Measurements from ENCODE around the gene ZNF414.

Gene ZNF414

DNA sequence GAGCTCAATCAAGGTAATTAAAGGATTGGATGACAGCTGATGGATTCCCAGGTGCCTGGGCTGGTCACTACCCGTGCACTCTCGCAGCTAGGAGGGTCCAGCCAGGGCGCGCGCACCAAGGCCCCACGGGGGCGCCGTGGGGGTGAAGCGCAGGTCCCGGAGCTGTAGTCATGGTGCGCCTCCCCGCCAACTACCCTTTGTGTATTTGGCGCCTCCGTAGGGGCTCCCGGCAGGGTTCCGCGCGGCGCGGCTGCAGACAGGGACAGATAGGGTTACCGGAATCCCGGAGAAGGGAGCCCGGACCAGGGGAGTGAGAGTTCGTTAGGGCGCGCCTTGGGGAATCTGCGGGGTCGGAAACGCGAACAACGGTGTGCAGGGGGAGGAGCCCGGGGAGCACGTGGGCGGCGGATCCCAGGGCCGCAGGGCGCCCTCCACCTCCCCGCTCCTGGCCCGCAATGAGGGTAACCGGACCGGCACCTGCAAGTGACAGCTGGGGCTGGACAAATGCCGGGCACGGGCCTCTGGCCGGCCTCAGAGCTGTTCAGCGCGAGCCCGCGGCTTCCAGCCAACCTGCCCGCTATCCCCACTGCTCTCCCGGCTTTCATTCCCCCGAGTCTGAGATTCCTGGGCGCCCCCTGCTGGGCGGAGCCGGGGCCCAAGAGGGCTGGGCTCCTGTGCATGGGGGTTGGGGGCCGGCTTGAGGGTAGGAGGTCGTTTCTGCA is 8.1 kb downstream of the ZNF414 start (continued):
- no peak for TF ChIP-seq HOXD13 (CRISPR knock-in tag; IDR thresholded peaks at IDR 0.05; ENCODE audit: borderline replicate concordance)
- TF ChIP-seq HOXA7 (CRISPR knock-in tag; IDR thresholded peaks at IDR 0.05; ENCODE audit: borderline replicate concordance): no peak
- TF ChIP-seq GLIS1 (tag by site-specific recombination; IDR thresholded peaks at IDR 0.05): peak; percentile 99
- peak; percentile 46; the same call in 1 of the 2 replicates for TF ChIP-seq ZNF76 (tag by site-specific recombination; IDR thresholded peaks at IDR 0.05; ENCODE audit: borderline replicate concordance, low read depth)
- 0 out of 2 replicates have a peak, but pooled peaks have one; percentile 40 for TF ChIP-seq ZNF423 (tag by site-specific recombination; IDR thresholded peaks at IDR 0.05)
- no peak for TF ChIP-seq HOXC10 (CRISPR knock-in tag; IDR thresholded peaks at IDR 0.05)
- TF ChIP-seq ZNF133 (tag by site-specific recombination; IDR thresholded peaks at IDR 0.05): no peak
- no peak; the same call in 1 of the 2 replicates for TF ChIP-seq KLF7 (tag by site-specific recombination; IDR thresholded peaks at IDR 0.05; ENCODE audit: borderline replicate concordance)
- TF ChIP-seq ZSCAN5A (tag by site-specific recombination; IDR thresholded peaks at IDR 0.05): peak; percentile 17; the same call in 1 of the 2 replicates
- 0 out of 2 replicates have a peak, but pooled peaks have one; percentile 33 for TF ChIP-seq ZNF221 (tag by site-specific recombination; IDR thresholded peaks at IDR 0.05; ENCODE audit: borderline replicate concordance)
- no peak for TF ChIP-seq ZNF280D (tag by site-specific recombination; IDR thresholded peaks at IDR 0.05)
- no peak for TF ChIP-seq ZBTB7A (tag by site-specific recombination; IDR thresholded peaks at IDR 0.05; ENCODE audit: low read depth)
- peak; percentile 43; the same call in 1 of the 2 replicates for TF ChIP-seq ZNF610 (tag by site-specific recombination; IDR thresholded peaks at IDR 0.05; ENCODE audit: borderline replicate concordance)
- TF ChIP-seq, protein P1, sequence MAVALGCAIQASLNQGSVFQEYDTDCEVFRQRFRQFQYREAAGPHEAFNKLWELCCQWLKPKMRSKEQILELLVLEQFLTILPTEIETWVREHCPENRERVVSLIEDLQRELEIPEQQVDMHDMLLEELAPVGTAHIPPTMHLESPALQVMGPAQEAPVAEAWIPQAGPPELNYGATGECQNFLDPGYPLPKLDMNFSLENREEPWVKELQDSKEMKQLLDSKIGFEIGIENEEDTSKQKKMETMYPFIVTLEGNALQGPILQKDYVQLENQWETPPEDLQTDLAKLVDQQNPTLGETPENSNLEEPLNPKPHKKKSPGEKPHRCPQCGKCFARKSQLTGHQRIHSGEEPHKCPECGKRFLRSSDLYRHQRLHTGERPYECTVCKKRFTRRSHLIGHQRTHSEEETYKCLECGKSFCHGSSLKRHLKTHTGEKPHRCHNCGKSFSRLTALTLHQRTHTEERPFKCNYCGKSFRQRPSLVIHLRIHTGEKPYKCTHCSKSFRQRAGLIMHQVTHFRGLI (tag by site-specific recombination; IDR thresholded peaks at IDR 0.05): peak; percentile 63; the same call in 1 of the 2 replicates
- no peak for TF ChIP-seq ZNF354C (tag by site-specific recombination; IDR thresholded peaks at IDR 0.05; ENCODE audit: borderline replicate concordance, low read depth)
- peak; percentile 87; the same call in 1 of the 2 replicates for TF ChIP-seq ZNF2 (tag by site-specific recombination; IDR thresholded peaks at IDR 0.05)
- TF ChIP-seq, protein P2, sequence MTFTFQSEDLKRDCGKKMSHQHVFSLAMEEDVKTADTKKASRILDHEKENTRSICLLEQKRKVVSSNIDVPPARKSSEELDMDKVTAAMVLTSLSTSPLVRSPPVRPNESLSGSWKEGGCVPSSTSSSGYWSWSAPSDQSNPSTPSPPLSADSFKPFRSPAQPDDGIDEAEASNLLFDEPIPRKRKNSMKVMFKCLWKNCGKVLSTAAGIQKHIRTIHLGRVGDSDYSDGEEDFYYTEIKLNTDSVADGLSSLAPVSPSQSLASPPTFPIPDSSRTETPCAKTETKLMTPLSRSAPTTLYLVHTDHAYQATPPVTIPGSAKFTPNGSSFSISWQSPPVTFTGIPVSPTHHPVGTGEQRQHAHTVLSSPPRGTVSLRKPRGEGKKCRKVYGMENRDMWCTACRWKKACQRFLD (tag by site-specific recombination; IDR thresholded peaks at IDR 0.05): peak; percentile 35; the same call in 1 of the 2 replicates
- TF ChIP-seq ZNF175 (tag by site-specific recombination; IDR thresholded peaks at IDR 0.05): no peak
- TF ChIP-seq, protein P3, sequence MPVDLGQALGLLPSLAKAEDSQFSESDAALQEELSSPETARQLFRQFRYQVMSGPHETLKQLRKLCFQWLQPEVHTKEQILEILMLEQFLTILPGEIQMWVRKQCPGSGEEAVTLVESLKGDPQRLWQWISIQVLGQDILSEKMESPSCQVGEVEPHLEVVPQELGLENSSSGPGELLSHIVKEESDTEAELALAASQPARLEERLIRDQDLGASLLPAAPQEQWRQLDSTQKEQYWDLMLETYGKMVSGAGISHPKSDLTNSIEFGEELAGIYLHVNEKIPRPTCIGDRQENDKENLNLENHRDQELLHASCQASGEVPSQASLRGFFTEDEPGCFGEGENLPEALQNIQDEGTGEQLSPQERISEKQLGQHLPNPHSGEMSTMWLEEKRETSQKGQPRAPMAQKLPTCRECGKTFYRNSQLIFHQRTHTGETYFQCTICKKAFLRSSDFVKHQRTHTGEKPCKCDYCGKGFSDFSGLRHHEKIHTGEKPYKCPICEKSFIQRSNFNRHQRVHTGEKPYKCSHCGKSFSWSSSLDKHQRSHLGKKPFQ (tag by site-specific recombination; IDR thresholded peaks at IDR 0.05): no peak
- peak; percentile 49; the same call in 1 of the 2 replicates for TF ChIP-seq ZSCAN30 (tag by site-specific recombination; IDR thresholded peaks at IDR 0.05)
- TF ChIP-seq IKZF3 (tag by site-specific recombination; IDR thresholded peaks at IDR 0.05): peak; percentile 92
- peak; percentile 51; the same call in 1 of the 2 replicates for TF ChIP-seq ZBTB1 (tag by site-specific recombination; IDR thresholded peaks at IDR 0.05)
- TF ChIP-seq ZSCAN16 (tag by site-specific recombination; IDR thresholded peaks at IDR 0.05): peak; percentile 54; the same call in 1 of the 2 replicates
- TF ChIP-seq ZSCAN4 (tag by site-specific recombination; IDR thresholded peaks at IDR 0.05): peak; percentile 19; the same call in 1 of the 2 replicates
- TF ChIP-seq, protein P4, sequence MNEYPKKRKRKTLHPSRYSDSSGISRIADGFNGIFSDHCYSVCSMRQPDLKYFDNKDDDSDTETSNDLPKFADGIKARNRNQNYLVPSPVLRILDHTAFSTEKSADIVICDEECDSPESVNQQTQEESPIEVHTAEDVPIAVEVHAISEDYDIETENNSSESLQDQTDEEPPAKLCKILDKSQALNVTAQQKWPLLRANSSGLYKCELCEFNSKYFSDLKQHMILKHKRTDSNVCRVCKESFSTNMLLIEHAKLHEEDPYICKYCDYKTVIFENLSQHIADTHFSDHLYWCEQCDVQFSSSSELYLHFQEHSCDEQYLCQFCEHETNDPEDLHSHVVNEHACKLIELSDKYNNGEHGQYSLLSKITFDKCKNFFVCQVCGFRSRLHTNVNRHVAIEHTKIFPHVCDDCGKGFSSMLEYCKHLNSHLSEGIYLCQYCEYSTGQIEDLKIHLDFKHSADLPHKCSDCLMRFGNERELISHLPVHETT (tag by site-specific recombination; IDR thresholded peaks at IDR 0.05): 0 out of 2 replicates have a peak, but pooled peaks have one; percentile 56
- TF ChIP-seq, protein P5, sequence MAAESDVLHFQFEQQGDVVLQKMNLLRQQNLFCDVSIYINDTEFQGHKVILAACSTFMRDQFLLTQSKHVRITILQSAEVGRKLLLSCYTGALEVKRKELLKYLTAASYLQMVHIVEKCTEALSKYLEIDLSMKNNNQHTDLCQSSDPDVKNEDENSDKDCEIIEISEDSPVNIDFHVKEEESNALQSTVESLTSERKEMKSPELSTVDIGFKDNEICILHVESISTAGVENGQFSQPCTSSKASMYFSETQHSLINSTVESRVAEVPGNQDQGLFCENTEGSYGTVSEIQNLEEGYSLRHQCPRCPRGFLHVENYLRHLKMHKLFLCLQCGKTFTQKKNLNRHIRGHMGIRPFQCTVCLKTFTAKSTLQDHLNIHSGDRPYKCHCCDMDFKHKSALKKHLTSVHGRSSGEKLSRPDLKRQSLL (tag by site-specific recombination; IDR thresholded peaks at IDR 0.05): no peak
